Vagina (tissue), 2 donors: ENCODE results near the gene PSMG3. TPM values are rescaled to one million over a fixed set of nuclear protein-coding genes. Genes with fewer than 3 reads are reported as not detected.

Experiments
- DNase-seq, 2 donors: peaks; one replicate each; pipeline ENCODE4 v3.0.0-alpha.2; 2017; ENCODE audit errors: extremely low spot score in 2 of 2
- H3K27ac ChIP-seq: fragments of 200-600 bp; sonication (generic); one replicate; pipeline ENCODE4 v1.5.1; 2019
- H3K27me3 ChIP-seq: fragments of 200-600 bp; sonication (generic); one replicate; pipeline ENCODE4 v1.5.1; 2019
- H3K36me3 ChIP-seq, 2 donors: fragments of 200-600 bp; sonication (generic); one replicate each; pipeline ENCODE4 v1.5.1; 2017 to 2019
- H3K4me1 ChIP-seq: fragments of 200-600 bp; sonication (generic); one replicate; pipeline ENCODE4 v1.5.1; 2019
- H3K4me3 ChIP-seq, 2 donors: fragments of 200-600 bp; sonication (generic); 1 replicate in 1 of 2; 2 replicates in 1 of 2; pipeline ENCODE4 v1.5.1; 2016 to 2019
- H3K9me3 ChIP-seq: fragments of 200-600 bp; sonication (generic); one replicate; pipeline ENCODE4 v1.5.1; 2019
- CTCF ChIP-seq, 3 experiments: fragments of 450-650 bp in 2 of 3; fragments of 200-600 bp in 1 of 3; sonication (generic) in 1 of 3; IDR thresholded peaks; one replicate each; pipeline ENCODE4 v1.5.1; 2017 to 2019; ENCODE audit warnings: antibody characterized with exemption in 3 of 3, mild to moderate bottlenecking in 2 of 3, moderate library complexity in 2 of 3
- POLR2A ChIP-seq, 2 donors: fragments of 450-650 bp; IDR thresholded peaks; one replicate each; pipeline ENCODE4 v1.6.1; 2017; ENCODE audit warnings: antibody characterized with exemption in 2 of 2, mild to moderate bottlenecking in 2 of 2, moderate library complexity in 2 of 2
- POLR2AphosphoS5 ChIP-seq, 2 donors: sonication (generic); formaldehyde crosslinking; IDR thresholded peaks; one replicate each; pipeline ENCODE4 v1.9.0; 2017; ENCODE audit warnings: antibody characterized with exemption in 2 of 2, mild to moderate bottlenecking in 2 of 2, low read depth in 1 of 2; ENCODE audit not compliant: insufficient read depth in 1 of 2
- intact Hi-C: fragments of 100-400 bp; cut with DNase I; formaldehyde crosslinking; loops from one replicate; pipeline ENCODE4 v1.15.1; 2023
- total RNA-seq: library from RNA; depleted of rRNA; stranded (reverse); fragments of >200 nt; gene quantifications from one replicate; pipeline ENCODE4 v1.2.3, GENCODE V29; 2016

Gene PSMG3
- total RNA-seq, 1 donor from 2014 or later: 49.6 TPM

GRCh38 chr7:1550005-1550845, 19.6 kb downstream of the PSMG3 start:
- Histone ChIP-seq H3K36me3 (no peaks in the 10 kb centered on the region), H3K27me3 (no peaks in the 10 kb centered on the region), H3K27ac (no peak overlapping the region), H3K4me1 (peaks cover 3% of the 10 kb centered on the region), H3K9me3 (no peaks in the 10 kb centered on the region), H3K4me3 (no peak overlapping the region)
- intact Hi-C loops: no loop called here
- no peak for TF ChIP-seq CTCF (IDR thresholded peaks at IDR 0.05)
- TF ChIP-seq POLR2A (IDR thresholded peaks at IDR 0.05): no peak
- no peak for TF ChIP-seq POLR2AphosphoS5 (IDR thresholded peaks at IDR 0.05; ENCODE audit: insufficient read depth in 1 of 2, low read depth in 1 of 2)
- no peak for DNase-seq

- intact Hi-C loops: no loop called here
- no peak overlapping the region for H3K27ac ChIP-seq
- H3K4me1 ChIP-seq: no peaks in the 10 kb centered on the region
- no peak overlapping the region for H3K4me3 ChIP-seq
- no peak for DNase-seq
- no peaks in the 10 kb centered on the region for H3K9me3 ChIP-seq
- no peaks in the 10 kb centered on the region for H3K36me3 ChIP-seq
- no peaks in the 10 kb centered on the region for H3K27me3 ChIP-seq
- TF ChIP-seq POLR2AphosphoS5 (IDR thresholded peaks at IDR 0.05; ENCODE audit: insufficient read depth in 1 of 2, low read depth in 1 of 2): no peak
- no peak for TF ChIP-seq POLR2A (IDR thresholded peaks at IDR 0.05)
- no peak for TF ChIP-seq CTCF (IDR thresholded peaks at IDR 0.05)
Observed at GRCh38 chr7:1549357-1550004, 20.4 kb downstream of the PSMG3 start.

GRCh38 chr7:1548944-1549343, 20.9 kb downstream of the PSMG3 start:
- Histone ChIP-seq H3K27me3 (no peaks in the 10 kb centered on the region), H3K4me1 (no peaks in the 10 kb centered on the region), H3K36me3 (no peaks in the 10 kb centered on the region), H3K27ac (no peak overlapping the region), H3K9me3 (no peaks in the 10 kb centered on the region), H3K4me3 (no peak overlapping the region)
- TF ChIP-seq CTCF (IDR thresholded peaks at IDR 0.05) (no peak), POLR2AphosphoS5 (IDR thresholded peaks at IDR 0.05; ENCODE audit: insufficient read depth in 1 of 2, low read depth in 1 of 2) (no peak), POLR2A (IDR thresholded peaks at IDR 0.05) (no peak)
- DNase-seq: no peak
- intact Hi-C loops: no loop called here

GRCh38 chr7:1548438-1548831, 21.4 kb downstream of the PSMG3 start:
- H3K4me1 ChIP-seq: no peaks in the 10 kb centered on the region
- TF ChIP-seq CTCF (IDR thresholded peaks at IDR 0.05): no peak
- no peak for TF ChIP-seq POLR2AphosphoS5 (IDR thresholded peaks at IDR 0.05; ENCODE audit: insufficient read depth in 1 of 2, low read depth in 1 of 2)
- TF ChIP-seq POLR2A (IDR thresholded peaks at IDR 0.05): no peak
- H3K27me3 ChIP-seq: no peaks in the 10 kb centered on the region
- no peaks in the 10 kb centered on the region for H3K36me3 ChIP-seq
- intact Hi-C loops: no loop called here
- no peaks in the 10 kb centered on the region for H3K9me3 ChIP-seq
- H3K4me3 ChIP-seq: no peak overlapping the region
- H3K27ac ChIP-seq: no peak overlapping the region
- no peak for DNase-seq
